NCI-H69 (cell line): ENCODE data around the gene UVRAG.

Experiments used
- DNase-seq: peaks from one replicate; lab custom pipeline; 2025; lab: John Stamatoyannopoulos, UW

Gene UVRAG

DNA sequence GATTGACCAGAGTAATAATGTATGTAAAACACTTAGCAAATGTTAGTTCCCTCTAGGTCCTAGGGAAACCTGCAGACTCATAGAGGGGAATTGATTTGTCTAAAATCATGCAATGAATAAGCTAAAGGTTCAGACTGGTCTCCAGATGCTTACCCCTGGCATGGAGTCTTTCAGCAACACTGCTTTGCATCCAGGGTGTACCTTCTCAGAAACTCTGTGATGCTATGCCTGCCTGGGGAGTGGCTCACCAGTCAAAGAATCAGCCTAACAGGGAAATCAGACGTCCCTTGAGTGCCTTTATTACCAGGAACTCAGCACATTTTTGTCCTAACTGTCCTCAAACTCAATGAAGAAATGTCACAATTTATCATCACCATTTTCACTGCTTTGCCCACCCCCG lies 5.9 kb upstream of the UVRAG start:
- DNase-seq: no peak

GRCh38 chr11:75809991-75810390 lies 5.0 kb upstream of the UVRAG start:
- no peak for DNase-seq

DNA sequence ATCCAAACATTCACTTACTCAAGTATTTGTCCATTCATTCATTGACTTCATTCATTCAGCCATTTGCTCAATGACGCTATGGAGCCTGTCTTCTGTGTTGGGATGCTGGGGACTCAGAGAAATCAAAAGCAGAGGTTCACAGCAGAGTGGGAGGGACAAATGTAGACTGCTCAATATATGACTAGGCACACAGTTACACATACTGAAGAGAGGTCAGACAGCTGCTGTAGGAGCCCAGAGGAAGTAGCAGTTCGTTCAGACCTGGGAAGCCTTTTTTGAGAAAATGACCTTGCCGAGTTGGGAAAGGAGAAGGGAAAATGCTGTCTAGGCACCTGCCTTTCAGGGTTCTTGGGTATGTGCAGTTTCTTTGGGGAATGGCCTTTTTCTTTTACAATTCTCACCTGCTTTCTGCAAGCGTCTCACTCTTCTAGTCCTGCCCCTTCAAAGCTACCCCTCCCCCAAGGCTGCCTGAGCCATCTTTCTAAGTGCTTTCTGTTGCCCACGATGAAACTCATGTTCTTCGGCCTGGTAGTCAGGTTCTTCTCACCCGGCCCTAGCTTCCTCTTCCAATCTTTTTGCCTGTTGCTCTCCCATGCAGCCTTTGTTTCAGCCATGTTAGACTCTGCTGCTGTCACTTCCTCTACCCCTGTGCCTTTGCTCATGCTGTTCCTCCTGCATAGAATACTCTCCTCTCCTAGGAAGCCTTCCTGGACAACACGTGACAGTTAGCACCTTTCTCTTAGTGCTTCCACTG lies 4.2 kb upstream of the UVRAG start:
- no peak for DNase-seq

DNA sequence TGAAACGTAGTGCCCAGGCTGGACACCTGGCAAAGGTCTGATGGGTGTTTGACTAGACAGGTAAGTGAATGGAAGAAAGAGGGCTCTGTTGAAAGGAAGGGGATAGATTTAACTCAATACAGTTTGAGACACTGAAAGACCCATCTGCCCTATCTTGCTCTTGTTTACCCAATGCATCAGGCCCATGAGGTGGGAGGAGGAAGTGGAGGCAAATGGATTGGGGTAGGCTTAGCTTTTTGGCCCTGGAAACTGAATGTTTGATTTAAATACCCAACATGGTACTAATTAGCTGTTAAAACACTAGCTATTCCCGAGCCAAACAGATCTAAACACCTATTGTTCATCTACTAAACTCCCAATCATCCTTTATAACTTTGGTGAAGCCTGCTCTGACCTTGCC lies 3.5 kb upstream of the UVRAG start:
- DNase-seq: peak; percentile 21

DNA sequence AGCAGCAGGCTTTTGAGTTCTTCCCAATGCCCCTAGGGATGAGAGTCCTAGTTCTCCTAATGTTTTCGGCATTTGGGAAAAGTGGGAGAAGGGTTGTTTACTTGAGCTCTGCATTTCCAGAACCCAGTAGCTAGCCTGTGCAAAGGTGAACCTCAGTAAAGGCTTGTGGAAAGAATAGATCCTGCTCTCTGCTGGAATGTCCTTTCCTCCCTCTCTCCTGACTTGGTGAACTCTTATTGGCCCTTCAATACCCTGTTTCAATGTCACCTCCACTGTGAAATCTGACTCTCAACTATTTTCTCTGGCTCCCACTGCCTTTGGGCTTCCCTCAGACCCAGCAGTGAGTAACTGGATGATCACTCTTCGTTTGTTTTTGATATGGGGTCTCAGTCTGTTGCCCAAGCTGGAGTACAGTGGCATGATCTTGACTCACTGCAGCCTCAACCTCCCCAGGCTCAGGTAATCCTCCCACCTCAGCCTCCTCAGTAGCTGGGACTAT lies 2.4 kb upstream of the UVRAG start:
- no peak for DNase-seq

- no peak for DNase-seq
Measured at GRCh38 chr11:75813124-75813523, 1.9 kb upstream of the UVRAG start.

DNA sequence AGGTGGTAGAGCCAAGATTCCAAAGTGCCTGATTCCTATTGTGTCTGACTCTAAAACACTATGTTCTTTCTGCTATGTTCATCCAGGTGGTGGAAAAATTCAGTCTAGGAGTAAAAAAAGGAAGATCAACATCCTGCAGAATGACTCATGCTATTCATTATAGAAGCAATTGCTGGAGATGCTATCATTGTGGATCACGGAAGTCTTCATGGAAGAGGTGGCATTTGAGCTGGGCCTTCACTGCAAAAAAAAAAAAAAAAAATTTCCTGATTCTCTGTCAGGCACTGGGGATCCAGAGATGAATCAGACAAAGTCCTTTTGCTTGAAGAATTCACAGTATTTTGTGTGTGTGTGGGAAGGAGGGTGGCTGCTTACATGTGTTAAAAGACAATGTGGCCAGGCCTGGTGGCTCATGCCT lies 1.4 kb upstream of the UVRAG start:
- no peak for DNase-seq

GRCh38 chr11:75814363-75814676 lies 690 bp upstream of the UVRAG start:
- no peak for DNase-seq

- peak; percentile 82 for DNase-seq
Measured at GRCh38 chr11:75815345-75816168, 547 bp downstream of the UVRAG start.

GRCh38 chr11:75816561-75817239 lies 1.7 kb downstream of the UVRAG start:
- peak; percentile 73 for DNase-seq

DNA sequence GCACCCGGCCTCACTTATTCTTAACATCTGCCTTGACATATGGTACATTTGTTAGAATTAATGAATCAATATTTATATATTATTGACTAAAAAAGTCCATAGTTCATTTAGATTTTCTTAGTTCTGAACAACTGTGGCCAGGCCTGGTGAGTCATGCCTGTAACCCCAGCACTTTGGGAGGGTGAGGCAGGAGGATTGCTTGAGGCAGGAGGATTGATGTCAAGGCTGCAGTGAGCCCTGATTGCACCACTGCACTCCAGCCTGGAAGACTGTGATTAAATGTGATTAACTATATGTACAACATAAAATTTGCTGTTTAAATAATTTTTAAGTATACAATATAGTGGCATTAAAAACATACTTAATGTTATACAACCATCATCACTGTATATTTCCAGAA lies 5.6 kb downstream of the UVRAG start:
- DNase-seq: no peak

- no peak for DNase-seq
Measured at GRCh38 chr11:75821202-75821601, 6.2 kb downstream of the UVRAG start.

- no peak for DNase-seq
Measured at GRCh38 chr11:75822541-75822940, 7.5 kb downstream of the UVRAG start.

- no peak for DNase-seq
Measured at GRCh38 chr11:75823415-75823814, 8.4 kb downstream of the UVRAG start.

DNA sequence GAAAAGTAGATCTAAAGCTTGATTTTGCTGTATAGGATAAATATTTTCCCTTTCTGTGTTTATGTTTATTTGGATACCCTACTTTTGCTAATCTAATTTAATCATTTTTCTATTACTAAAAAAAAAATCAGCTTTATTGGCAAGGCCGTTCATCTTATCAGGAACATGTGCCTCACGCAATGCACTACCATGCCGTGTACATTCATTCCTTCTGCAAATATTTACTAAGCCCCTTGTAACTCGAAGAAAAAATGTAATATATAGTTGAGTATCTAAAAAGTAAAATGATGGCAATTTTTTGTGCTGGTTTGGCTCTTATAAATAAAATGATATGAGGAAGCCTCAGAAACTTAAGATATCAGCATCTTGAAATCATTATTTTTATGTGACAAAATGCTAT lies 8.9 kb downstream of the UVRAG start:
- no peak for DNase-seq

DNA sequence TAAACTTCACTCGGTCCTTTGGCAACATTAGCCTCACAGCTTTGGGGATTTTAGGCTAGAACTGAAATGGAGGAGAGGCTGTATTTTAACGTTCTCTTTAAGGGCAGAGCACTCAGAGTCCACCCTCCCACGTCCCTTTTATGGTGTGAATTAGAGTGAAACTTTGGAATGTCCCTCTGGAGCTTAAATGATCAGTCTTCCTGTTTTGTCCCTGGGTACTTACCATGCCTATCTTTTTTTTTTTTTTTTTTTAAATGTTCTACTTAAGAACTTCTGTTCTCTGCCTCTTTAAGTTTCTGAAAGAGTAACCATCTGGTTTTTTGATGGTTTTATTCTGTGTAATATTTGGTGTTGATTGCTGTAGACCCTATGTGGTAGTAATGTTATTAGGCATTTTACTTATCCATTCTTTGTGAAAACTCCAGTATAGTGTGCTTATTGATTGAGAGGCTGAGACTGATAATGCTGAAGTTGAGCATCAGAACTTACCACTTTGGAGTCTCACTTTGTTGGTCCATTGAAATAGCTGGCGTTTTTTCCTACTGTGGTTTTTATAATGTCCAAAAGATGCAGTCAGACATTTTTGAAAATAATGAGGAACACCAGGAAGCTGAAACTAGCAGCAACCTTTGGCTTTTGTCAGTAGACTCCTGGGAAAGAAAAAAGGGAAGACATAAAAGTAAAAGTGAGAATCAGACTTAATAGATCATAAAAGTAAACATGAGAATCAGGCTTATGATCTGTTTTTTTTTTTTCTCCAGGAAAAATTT lies 11.6 kb downstream of the UVRAG start:
- DNase-seq: no peak

- no peak for DNase-seq
Measured at GRCh38 chr11:75827562-75827961, 12.6 kb downstream of the UVRAG start.

GRCh38 chr11:75831915-75832502 lies 17.0 kb downstream of the UVRAG start:
- no peak for DNase-seq

DNA sequence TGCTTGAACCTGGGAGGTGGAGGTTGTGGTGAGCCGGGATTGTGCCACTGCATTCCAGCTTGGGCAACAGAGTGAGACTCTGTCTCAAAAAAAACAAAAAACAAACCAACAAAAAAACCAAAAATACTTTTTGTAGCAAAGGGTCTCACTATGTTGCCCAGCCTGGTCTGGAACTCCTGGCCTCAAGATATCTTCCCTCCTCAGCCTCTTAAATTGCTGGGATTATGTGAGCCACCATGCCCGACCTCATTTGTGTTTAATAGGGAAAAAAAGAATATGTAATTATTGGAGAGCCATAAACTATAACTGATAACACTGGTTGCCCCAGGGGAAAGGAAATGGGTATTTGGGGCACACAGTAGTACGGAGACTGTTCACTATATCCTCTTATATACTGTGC lies 19.7 kb downstream of the UVRAG start:
- DNase-seq: no peak

GRCh38 chr11:75836417-75836816 lies 21.4 kb downstream of the UVRAG start:
- DNase-seq: no peak

DNA sequence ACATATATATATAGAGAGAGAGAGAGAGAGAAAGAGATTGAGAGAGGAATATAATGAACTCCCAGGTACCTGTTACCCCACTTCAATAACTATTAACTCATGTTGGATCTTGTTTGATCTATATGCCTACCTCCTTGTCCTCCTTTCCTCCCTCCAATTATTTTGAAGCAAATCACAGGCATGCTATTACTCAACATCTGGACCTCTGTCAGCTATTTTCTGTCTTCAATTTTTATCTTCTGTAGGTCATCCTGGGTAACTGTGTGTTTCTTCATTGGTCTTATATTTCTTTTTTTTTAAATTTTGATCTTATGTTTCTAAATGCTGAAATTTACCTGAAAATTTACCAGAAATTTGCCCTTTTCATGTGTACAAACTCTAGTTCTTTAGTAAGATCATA lies 24.8 kb downstream of the UVRAG start:
- DNase-seq: peak; percentile 20

- peak; percentile 35 for DNase-seq
Measured at GRCh38 chr11:75840522-75840921, 25.5 kb downstream of the UVRAG start.
